Sigmoid colon (tissue), 7 donors: ENCODE results near the gene MTMR2. TPM values are rescaled to one million over a fixed set of nuclear protein-coding genes. Genes with fewer than 3 reads are reported as not detected.

Experiments used
- DNase-seq: peaks from one replicate; pipeline ENCODE4 v3.0.0-alpha.2; 2019
- H3K27ac ChIP-seq, 4 donors: fragments of 200-600 bp; sonication (generic); one replicate each; pipeline ENCODE4 v1.5.1; 2016 to 2019; ENCODE audit warnings: mild to moderate bottlenecking in 1 of 4
- H3K27me3 ChIP-seq, 3 donors: fragments of 200-600 bp; sonication (generic); one replicate each; pipeline ENCODE4 v1.5.1; 2019; ENCODE audit warnings: mild to moderate bottlenecking in 1 of 3
- H3K36me3 ChIP-seq, 4 donors: fragments of 200-600 bp; sonication (generic); one replicate each; pipeline ENCODE4 v1.5.1; 2016 to 2019
- H3K4me1 ChIP-seq, 4 donors: fragments of 200-600 bp; sonication (generic); one replicate each; pipeline ENCODE4 v1.5.1; 2017 to 2019
- H3K4me3 ChIP-seq, 4 donors: fragments of 200-600 bp; sonication (generic); one replicate each; pipeline ENCODE4 v1.5.1; 2017 to 2019; ENCODE audit warnings: mild to moderate bottlenecking in 2 of 4, moderate library complexity in 1 of 4
- H3K9me3 ChIP-seq, 4 donors: fragments of 200-600 bp in 3 of 4; sonication (generic) in 3 of 4; one replicate each; pipeline versions ENCODE4 v1.5.1 to v1.6.1; 2013 to 2019
- EP300 ChIP-seq, 4 donors: sonication (generic); formaldehyde crosslinking; IDR thresholded peaks; one replicate each; pipeline ENCODE4 v1.6.1; 2017; ENCODE audit warnings: antibody characterized with exemption in 4 of 4
- POLR2A ChIP-seq, 2 donors: fragments of 450-650 bp; IDR thresholded peaks; one replicate each; pipeline ENCODE4 v1.6.1; 2016; ENCODE audit warnings: antibody characterized with exemption in 2 of 2, mild to moderate bottlenecking in 2 of 2, moderate library complexity in 2 of 2
- POLR2AphosphoS5 ChIP-seq, 4 donors: sonication (generic); formaldehyde crosslinking; IDR thresholded peaks; one replicate each; pipeline ENCODE4 v1.6.1; 2017; ENCODE audit warnings: antibody characterized with exemption in 4 of 4
- WGBS, 2 donors: extraction: QIAGEN DNeasy Blood & Tissue Kit; methylation state at CpG; one replicate each; pipeline ENCODE4 v1.1.7; 2013; 5-methylcytosine and 5-hydroxymethylcytosine counted together
- intact Hi-C: fragments of 100-400 bp; cut with DNase I; formaldehyde crosslinking; loops from one replicate; pipeline ENCODE4 v1.15.1; 2023
- polyA plus RNA-seq, 3 donors: library from polyadenylated mRNA; stranded (reverse); fragments of 200-250 nt; gene quantifications; one replicate each; pipeline ENCODE4 v1.2.3, GENCODE V29; 2013
- total RNA-seq, 4 donors: library from RNA; depleted of rRNA; stranded (reverse); fragments of >200 nt; gene quantifications; one replicate each; pipeline ENCODE4 v1.1.0, GENCODE V29; 2016
- TF ChIP-seq, protein P1 (sequence below), 4 experiments: fragments of 450-650 bp in 3 of 4; fragments of 200-600 bp in 1 of 4; IDR thresholded peaks; one replicate each; pipeline ENCODE4 v1.5.1; 2016 to 2019; ENCODE audit warnings: antibody characterized with exemption in 4 of 4, mild to moderate bottlenecking in 3 of 4, moderate library complexity in 2 of 4
- donor health status: healthy with polysubstance abuse.
- donor health status: Bipolar disorder and iron deficiency.
- donor health status: healthy.

The MTMR2 gene
- total and polyA plus RNA-seq, 7 donors, result 13.9 to 33.7 (median 17.6) TPM

DNA sequence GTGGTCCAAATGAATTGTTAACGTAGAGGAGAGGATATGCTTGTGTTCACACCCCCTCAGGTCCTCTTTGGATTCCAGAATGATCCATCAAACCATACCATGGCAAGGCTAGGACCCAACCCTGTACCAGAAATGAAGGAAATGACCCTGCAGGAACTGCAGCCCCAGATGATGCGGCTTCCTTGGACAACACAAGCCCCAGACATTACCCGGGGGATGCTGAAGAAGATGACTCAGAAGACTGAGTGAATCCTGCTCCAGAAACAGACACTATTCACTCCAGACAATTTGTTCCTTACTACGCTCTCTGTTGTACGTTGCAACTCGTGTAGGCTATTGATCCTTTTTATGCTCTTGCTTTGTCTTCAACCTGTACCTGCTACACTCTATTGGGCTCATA, 15.2 kb upstream of the MTMR2 start:
- Histone ChIP-seq H3K4me3 (no peak overlapping the region), H3K4me1 (no peaks in the 10 kb centered on the region), H3K9me3 (no peaks in the 10 kb centered on the region), H3K27ac (no peak overlapping the region), H3K36me3 (no peaks in the 10 kb centered on the region), H3K27me3 (no peaks in the 10 kb centered on the region)
- DNase-seq, result no peak
- intact Hi-C loops, result no loop called here
- TF ChIP-seq POLR2AphosphoS5 (IDR thresholded peaks at IDR 0.05), result no peak
- TF ChIP-seq EP300 (IDR thresholded peaks at IDR 0.05), result no peak
- WGBS, 2 donors, result 87 to 95% methylated on average over 6 of the region's 6 CpGs

DNA sequence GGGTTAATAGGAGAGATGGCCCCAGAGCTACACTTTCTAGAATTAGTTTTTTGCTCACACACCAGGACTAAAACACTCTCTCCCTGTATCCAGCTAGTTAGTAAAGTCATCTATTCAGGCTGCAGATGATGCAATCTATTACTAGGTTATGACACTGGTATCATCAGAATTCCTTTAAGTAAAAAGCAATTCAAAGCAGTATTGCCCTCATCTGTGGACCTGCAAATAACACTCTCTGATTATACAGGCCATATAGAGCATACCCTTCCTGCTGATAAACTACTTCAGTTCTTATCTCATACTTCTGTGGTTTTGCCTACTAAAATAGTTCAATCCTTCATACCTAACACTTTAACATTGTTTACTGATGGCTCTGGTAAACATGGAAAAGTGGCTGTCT, 13.5 kb upstream of the MTMR2 start:
- H3K4me1 ChIP-seq, result no peaks in the 10 kb centered on the region
- intact Hi-C loops, result no loop called here
- no peak overlapping the region for H3K27ac ChIP-seq
- H3K9me3 ChIP-seq, result no peaks in the 10 kb centered on the region
- H3K4me3 ChIP-seq, result no peak overlapping the region
- TF ChIP-seq POLR2AphosphoS5 (IDR thresholded peaks at IDR 0.05) (no peak), POLR2A (IDR thresholded peaks at IDR 0.05) (no peak), EP300 (IDR thresholded peaks at IDR 0.05) (no peak)
- TF ChIP-seq, protein P1, sequence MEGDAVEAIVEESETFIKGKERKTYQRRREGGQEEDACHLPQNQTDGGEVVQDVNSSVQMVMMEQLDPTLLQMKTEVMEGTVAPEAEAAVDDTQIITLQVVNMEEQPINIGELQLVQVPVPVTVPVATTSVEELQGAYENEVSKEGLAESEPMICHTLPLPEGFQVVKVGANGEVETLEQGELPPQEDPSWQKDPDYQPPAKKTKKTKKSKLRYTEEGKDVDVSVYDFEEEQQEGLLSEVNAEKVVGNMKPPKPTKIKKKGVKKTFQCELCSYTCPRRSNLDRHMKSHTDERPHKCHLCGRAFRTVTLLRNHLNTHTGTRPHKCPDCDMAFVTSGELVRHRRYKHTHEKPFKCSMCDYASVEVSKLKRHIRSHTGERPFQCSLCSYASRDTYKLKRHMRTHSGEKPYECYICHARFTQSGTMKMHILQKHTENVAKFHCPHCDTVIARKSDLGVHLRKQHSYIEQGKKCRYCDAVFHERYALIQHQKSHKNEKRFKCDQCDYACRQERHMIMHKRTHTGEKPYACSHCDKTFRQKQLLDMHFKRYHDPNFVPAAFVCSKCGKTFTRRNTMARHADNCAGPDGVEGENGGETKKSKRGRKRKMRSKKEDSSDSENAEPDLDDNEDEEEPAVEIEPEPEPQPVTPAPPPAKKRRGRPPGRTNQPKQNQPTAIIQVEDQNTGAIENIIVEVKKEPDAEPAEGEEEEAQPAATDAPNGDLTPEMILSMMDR (IDR thresholded peaks at IDR 0.05), result no peak
- DNase-seq, result no peak
- H3K36me3 ChIP-seq, result no peaks in the 10 kb centered on the region
- H3K27me3 ChIP-seq, result no peaks in the 10 kb centered on the region

DNA sequence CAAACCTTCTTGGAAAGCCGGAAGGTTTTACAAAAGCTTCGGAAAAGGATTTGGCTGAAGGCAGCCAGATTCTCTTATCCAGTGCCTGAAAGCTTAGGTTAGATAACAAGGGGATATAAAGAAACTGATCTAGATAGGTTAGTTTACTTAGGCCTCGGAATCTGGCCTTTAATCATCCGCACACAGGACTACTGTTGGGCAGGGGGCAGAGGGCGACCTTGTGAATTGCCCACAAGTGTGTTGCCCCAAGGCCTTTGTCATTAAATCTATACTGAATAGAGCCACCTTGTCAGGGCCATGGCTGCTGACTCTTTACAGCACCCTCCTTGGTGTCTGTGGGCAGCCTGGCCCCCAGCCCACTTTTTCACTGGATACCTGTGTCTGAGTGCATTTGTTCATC, 9.7 kb upstream of the MTMR2 start:
- Histone ChIP-seq H3K9me3 (peaks cover 0 to 6% (median 0%) of the 10 kb centered on the region in 4 donors), H3K4me1 (no peaks in the 10 kb centered on the region), H3K27me3 (no peaks in the 10 kb centered on the region), H3K27ac (no peak overlapping the region), H3K4me3 (no peak overlapping the region), H3K36me3 (no peaks in the 10 kb centered on the region)
- DNase-seq, result no peak
- WGBS, 2 donors, result 75 to 91% methylated on average over 5 of the region's 5 CpGs
- intact Hi-C loops, result no loop called here
- TF ChIP-seq, protein P1 (IDR thresholded peaks at IDR 0.05), result no peak
- TF ChIP-seq POLR2A (IDR thresholded peaks at IDR 0.05), result no peak
- TF ChIP-seq POLR2AphosphoS5 (IDR thresholded peaks at IDR 0.05), result no peak
- TF ChIP-seq EP300 (IDR thresholded peaks at IDR 0.05), result no peak

DNA sequence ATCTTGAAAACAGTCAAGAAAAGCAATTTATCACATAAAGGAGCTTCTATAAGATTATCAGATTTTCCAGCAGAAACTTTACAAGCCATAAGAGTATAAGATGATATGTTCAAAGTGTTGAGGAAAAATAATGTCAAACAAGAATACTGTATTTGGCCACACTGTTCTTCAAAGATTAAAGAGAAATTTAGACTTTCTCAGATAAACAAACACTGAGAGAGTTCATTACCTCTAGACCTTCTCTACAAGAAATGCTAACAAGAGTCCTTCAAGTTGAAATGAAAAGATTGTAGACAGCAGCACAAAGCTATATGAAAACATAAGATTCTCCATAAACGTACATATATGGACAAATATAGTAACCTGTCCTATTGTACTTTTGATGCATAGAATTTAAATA, 8.0 kb upstream of the MTMR2 start:
- DNase-seq, result no peak
- TF ChIP-seq EP300 (IDR thresholded peaks at IDR 0.05) (no peak), POLR2AphosphoS5 (IDR thresholded peaks at IDR 0.05) (no peak), POLR2A (IDR thresholded peaks at IDR 0.05) (no peak)
- TF ChIP-seq, protein P1 (IDR thresholded peaks at IDR 0.05), result no peak
- no peaks in the 10 kb centered on the region for H3K4me1 ChIP-seq
- 90% methylated on average over 1 of the region's 1 CpG for WGBS, 2 donors
- intact Hi-C loops, result no loop called here
- H3K27me3 ChIP-seq, result no peaks in the 10 kb centered on the region
- H3K27ac ChIP-seq, result no peak overlapping the region
- no peaks in the 10 kb centered on the region for H3K36me3 ChIP-seq
- no peak overlapping the region for H3K4me3 ChIP-seq
- peaks cover 0 to 6% (median 0%) of the 10 kb centered on the region in 4 donors for H3K9me3 ChIP-seq

DNA sequence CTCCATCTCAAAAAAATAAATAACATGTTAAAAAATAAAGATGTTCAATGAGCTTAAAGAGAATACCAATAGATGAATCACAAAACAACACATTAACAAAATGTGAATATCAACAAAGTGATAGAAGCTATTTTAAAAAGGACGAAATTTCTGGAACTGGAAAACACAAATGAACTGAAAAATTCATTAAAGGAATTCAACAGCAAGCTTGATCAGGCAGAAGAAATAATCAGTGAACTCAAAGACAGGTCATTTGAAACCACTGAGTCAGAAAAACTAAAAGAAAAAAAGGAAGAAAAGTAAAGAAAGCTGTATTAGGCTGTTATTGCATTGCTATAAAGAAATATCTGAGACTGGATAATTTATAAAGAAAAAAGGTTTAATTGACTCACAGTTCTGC, 7.0 kb upstream of the MTMR2 start:
- intact Hi-C loops, result no loop called here
- H3K4me3 ChIP-seq, result no peak overlapping the region
- WGBS, 2 donors, result 86 to 96% methylated on average over 1 of the region's 1 CpG
- DNase-seq, result no peak
- H3K36me3 ChIP-seq, result no peaks in the 10 kb centered on the region
- H3K27ac ChIP-seq, result no peak overlapping the region
- H3K27me3 ChIP-seq, result no peaks in the 10 kb centered on the region
- peaks cover 0 to 6% (median 0%) of the 10 kb centered on the region in 4 donors for H3K9me3 ChIP-seq
- no peaks in the 10 kb centered on the region for H3K4me1 ChIP-seq
- TF ChIP-seq, protein P1 (IDR thresholded peaks at IDR 0.05), result no peak
- TF ChIP-seq POLR2AphosphoS5 (IDR thresholded peaks at IDR 0.05), result no peak
- TF ChIP-seq POLR2A (IDR thresholded peaks at IDR 0.05), result no peak
- TF ChIP-seq EP300 (IDR thresholded peaks at IDR 0.05), result no peak
